Activated T-helper 2 cell treated with anti-CD3 and anti-CD28 coated beads, Interferon-gamma antibody, Interleukin-2, Interleukin-4, amounts not matched to agents 10 μg/mL and 5 μg/mL and 100 μg/mL, durations not matched to agents 14 hours and 24 hours and 36 hours (primary cell): Measurements from ENCODE around the gene MRPL55. TPM values are rescaled to one million over a fixed set of nuclear protein-coding genes. Genes with fewer than 3 reads are reported as not detected.

Source experiments
- DNase-seq: peaks from one replicate; pipeline ENCODE4 v3.0.0; 2021; ENCODE audit warnings: low spot score
- H3K27ac Mint-ChIP-seq: one replicate; pipeline ENCODE4 v1.8.0; 2021; ENCODE audit warnings: mixed read lengths
- H3K27me3 Mint-ChIP-seq: one replicate; pipeline ENCODE4 v1.8.0; 2021; ENCODE audit warnings: low read depth, mixed read lengths
- H3K36me3 Mint-ChIP-seq: one replicate; pipeline ENCODE4 v1.8.0; 2021; ENCODE audit warnings: low read depth, mixed read lengths
- H3K4me1 Mint-ChIP-seq: one replicate; pipeline ENCODE4 v1.8.0; 2021; ENCODE audit warnings: low read depth, mixed read lengths
- H3K4me3 Mint-ChIP-seq: one replicate; pipeline ENCODE4 v1.8.0; 2021; ENCODE audit warnings: low read depth, mild to moderate bottlenecking, moderate library complexity, mixed read lengths
- H3K9me3 Mint-ChIP-seq: one replicate; pipeline ENCODE4 v1.8.0; 2021; ENCODE audit warnings: mixed read lengths
- intact Hi-C: fragments of 100-400 bp; cut with micrococcal nuclease; formaldehyde crosslinking; loops from one replicate; pipeline ENCODE4 v1.15.1; 2023
- total RNA-seq: library from RNA; stranded (reverse); gene quantifications from 2 replicates; pipeline ENCODE4 v1.2.3, GENCODE V29; 2022

Gene MRPL55
- total RNA-seq, 1 donor from 2014 or later = 53.6 TPM

- no peak for DNase-seq
- H3K4me1 Mint-ChIP-seq = peaks cover 8% of the 10 kb centered on the region
Observed at GRCh38 chr1:228151180-228151925, 42.3 kb upstream of the MRPL55 start.

GRCh38 chr1:228150461-228151179 lies 41.5 kb upstream of the MRPL55 start:
- no peaks in the 10 kb centered on the region for H3K27me3 Mint-ChIP-seq
- no peak overlapping the region for H3K27ac Mint-ChIP-seq
- no peaks in the 10 kb centered on the region for H3K9me3 Mint-ChIP-seq
- no peak for DNase-seq
- intact Hi-C loops = no loop called here
- no peak overlapping the region for H3K4me3 Mint-ChIP-seq
- H3K4me1 Mint-ChIP-seq = peaks cover 8% of the 10 kb centered on the region
- peaks cover 2% of the 10 kb centered on the region for H3K36me3 Mint-ChIP-seq

More at GRCh38 chr1:228151180-228151925, 42.3 kb upstream of the MRPL55 start:
- H3K4me3 Mint-ChIP-seq = no peak overlapping the region
- H3K27ac Mint-ChIP-seq = no peak overlapping the region
- no peaks in the 10 kb centered on the region for H3K36me3 Mint-ChIP-seq
- intact Hi-C loops = no loop called here
- H3K27me3 Mint-ChIP-seq = no peaks in the 10 kb centered on the region
- no peaks in the 10 kb centered on the region for H3K9me3 Mint-ChIP-seq

GRCh38 chr1:228150120-228150460 lies 41.0 kb upstream of the MRPL55 start:
- intact Hi-C loops = no loop called here
- no peak for DNase-seq
- Mint-ChIP-seq H3K36me3 (peaks cover 3% of the 10 kb centered on the region), H3K4me3 (no peak overlapping the region), H3K9me3 (no peaks in the 10 kb centered on the region), H3K27me3 (no peaks in the 10 kb centered on the region), H3K27ac (no peak overlapping the region), H3K4me1 (peaks cover 6% of the 10 kb centered on the region)

- Mint-ChIP-seq H3K4me1 (peaks cover under 1% of the 10 kb centered on the region), H3K36me3 (peaks cover 3% of the 10 kb centered on the region), H3K27ac (no peak within 1 kb of the TSS), H3K4me3 (no peak within 1 kb of the TSS), H3K9me3 (no peaks in the 10 kb centered on the region), H3K27me3 (no peaks in the 10 kb centered on the region)
- DNase-seq = no peak
- intact Hi-C loops = no loop called here
Observed at GRCh38 chr1:228149406-228150119, 40.5 kb upstream of the MRPL55 start, which contains the start of gene GJC2. Gene GJC2, plus strand, starts transcription at chr1:228149930. Its CDS starts 7,829 bp downstream, at chr1:228157759.

GRCh38 chr1:228148935-228149405 lies 39.9 kb upstream of the MRPL55 start:
- Mint-ChIP-seq H3K4me1 (peaks cover 1% of the 10 kb centered on the region), H3K4me3 (no peak overlapping the region), H3K36me3 (peaks cover 6% of the 10 kb centered on the region), H3K9me3 (no peaks in the 10 kb centered on the region), H3K27me3 (no peaks in the 10 kb centered on the region), H3K27ac (no peak overlapping the region)
- DNase-seq = no peak
- intact Hi-C loops = no loop called here

GRCh38 chr1:228148196-228148861 lies 39.2 kb upstream of the MRPL55 start:
- H3K9me3 Mint-ChIP-seq = no peaks in the 10 kb centered on the region
- H3K4me3 Mint-ChIP-seq = no peak overlapping the region
- no peaks in the 10 kb centered on the region for H3K27me3 Mint-ChIP-seq
- peaks cover 8% of the 10 kb centered on the region for H3K4me1 Mint-ChIP-seq
- peaks cover 12% of the 10 kb centered on the region for H3K36me3 Mint-ChIP-seq
- no peak overlapping the region for H3K27ac Mint-ChIP-seq
- no peak for DNase-seq
- intact Hi-C loops = no loop called here

- DNase-seq = no peak
- Mint-ChIP-seq H3K36me3 (peaks cover 18% of the 10 kb centered on the region), H3K4me3 (no peak overlapping the region), H3K27ac (no peak overlapping the region), H3K27me3 (no peaks in the 10 kb centered on the region), H3K4me1 (peaks cover 11% of the 10 kb centered on the region), H3K9me3 (no peaks in the 10 kb centered on the region)
- intact Hi-C loops = no loop called here
Observed at GRCh38 chr1:228147768-228148167, 38.7 kb upstream of the MRPL55 start.

- intact Hi-C loops = no loop called here
- Mint-ChIP-seq H3K36me3 (peaks cover 21% of the 10 kb centered on the region), H3K4me3 (no peak overlapping the region), H3K9me3 (no peaks in the 10 kb centered on the region), H3K4me1 (peaks cover 14% of the 10 kb centered on the region), H3K27ac (no peak overlapping the region), H3K27me3 (no peaks in the 10 kb centered on the region)
- no peak for DNase-seq
Observed at GRCh38 chr1:228147151-228147693, 38.1 kb upstream of the MRPL55 start.

GRCh38 chr1:228146417-228147150 lies 37.5 kb upstream of the MRPL55 start:
- intact Hi-C loops = no loop called here
- no peaks in the 10 kb centered on the region for H3K27me3 Mint-ChIP-seq
- H3K36me3 Mint-ChIP-seq = peaks cover 26% of the 10 kb centered on the region

GRCh38 chr1:228145463-228146416 lies 36.6 kb upstream of the MRPL55 start:
- peaks cover 14% of the 10 kb centered on the region for H3K4me1 Mint-ChIP-seq
- H3K27me3 Mint-ChIP-seq = no peaks in the 10 kb centered on the region
- H3K4me3 Mint-ChIP-seq = no peak overlapping the region
- no peaks in the 10 kb centered on the region for H3K9me3 Mint-ChIP-seq
- no peak for DNase-seq
- H3K27ac Mint-ChIP-seq = no peak overlapping the region
- H3K36me3 Mint-ChIP-seq = peaks cover 29% of the 10 kb centered on the region
- intact Hi-C loops = no loop called here

More at GRCh38 chr1:228146417-228147150, 37.5 kb upstream of the MRPL55 start:
- DNase-seq = no peak
- H3K4me3 Mint-ChIP-seq = no peak overlapping the region
- no peak overlapping the region for H3K27ac Mint-ChIP-seq
- no peaks in the 10 kb centered on the region for H3K9me3 Mint-ChIP-seq
- peaks cover 14% of the 10 kb centered on the region for H3K4me1 Mint-ChIP-seq

- no peaks in the 10 kb centered on the region for H3K9me3 Mint-ChIP-seq
- H3K27ac Mint-ChIP-seq = no peak overlapping the region
- H3K4me1 Mint-ChIP-seq = peaks cover 14% of the 10 kb centered on the region
- intact Hi-C loops = no loop called here
- H3K36me3 Mint-ChIP-seq = peaks cover 29% of the 10 kb centered on the region
- no peak for DNase-seq
- no peak overlapping the region for H3K4me3 Mint-ChIP-seq
- H3K27me3 Mint-ChIP-seq = no peaks in the 10 kb centered on the region
Observed at GRCh38 chr1:228144993-228145343, 35.9 kb upstream of the MRPL55 start.
